Cerebellar cortex (tissue), 1 donor: ENCODE data around the gene ARRB1.
"Not testable (repeated sequence)": the region's sequence is repeated elsewhere in the genome, so short reads cannot be mapped to it uniquely, and the experiment has no call there.

Experiments used
- DNase-seq: peaks from one replicate; pipeline ENCODE4 v3.0.0-alpha.2; 2015; ENCODE audit warnings: low spot score

The ARRB1 gene

GRCh38 chr11:75344186-75344585, 7.3 kb downstream of the ARRB1 start:
- no peak for DNase-seq

DNA sequence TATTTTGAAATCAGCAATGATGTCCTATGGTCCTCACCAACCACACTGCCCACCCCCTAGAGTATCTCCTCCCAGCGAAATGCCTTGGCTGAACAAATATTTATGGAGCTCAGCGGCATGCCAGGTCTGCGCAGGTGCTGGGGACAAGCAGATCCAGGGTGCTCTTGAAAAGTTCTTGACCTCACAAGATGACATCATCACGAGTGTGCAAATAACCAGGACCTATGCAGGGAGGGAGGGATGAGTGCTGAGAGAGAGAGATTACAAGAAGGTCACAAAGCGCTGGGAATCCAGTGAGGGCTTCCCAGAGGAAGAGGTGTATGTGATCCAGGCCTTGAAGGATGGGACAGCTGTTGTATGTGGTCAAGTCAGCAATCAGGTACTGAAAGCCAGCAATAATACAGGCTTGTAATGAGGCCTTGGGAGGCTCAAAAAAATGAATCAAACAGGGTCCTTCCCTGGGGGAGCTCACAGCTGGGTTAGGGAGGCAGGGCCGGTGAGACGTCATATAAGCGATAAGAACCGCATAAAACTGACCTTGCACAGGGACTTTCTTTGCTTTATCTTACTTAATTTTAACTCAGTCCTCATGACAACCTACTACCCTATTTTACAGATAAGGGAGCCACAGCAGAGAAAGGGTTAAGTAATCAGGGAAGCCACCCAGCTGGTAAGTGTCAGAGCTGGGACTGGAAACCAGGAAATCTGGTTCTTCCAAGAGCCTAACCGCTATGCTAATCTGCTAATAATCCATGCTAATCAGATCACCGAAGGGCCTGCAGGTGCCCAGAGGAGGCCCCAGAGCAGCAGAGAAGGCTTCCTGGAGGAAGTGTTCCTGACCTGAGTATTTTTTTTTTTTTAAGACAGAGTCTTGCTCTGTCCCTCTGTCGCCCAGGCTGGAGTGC, 8.2 kb downstream of the ARRB1 start:
- DNase-seq: no peak

DNA sequence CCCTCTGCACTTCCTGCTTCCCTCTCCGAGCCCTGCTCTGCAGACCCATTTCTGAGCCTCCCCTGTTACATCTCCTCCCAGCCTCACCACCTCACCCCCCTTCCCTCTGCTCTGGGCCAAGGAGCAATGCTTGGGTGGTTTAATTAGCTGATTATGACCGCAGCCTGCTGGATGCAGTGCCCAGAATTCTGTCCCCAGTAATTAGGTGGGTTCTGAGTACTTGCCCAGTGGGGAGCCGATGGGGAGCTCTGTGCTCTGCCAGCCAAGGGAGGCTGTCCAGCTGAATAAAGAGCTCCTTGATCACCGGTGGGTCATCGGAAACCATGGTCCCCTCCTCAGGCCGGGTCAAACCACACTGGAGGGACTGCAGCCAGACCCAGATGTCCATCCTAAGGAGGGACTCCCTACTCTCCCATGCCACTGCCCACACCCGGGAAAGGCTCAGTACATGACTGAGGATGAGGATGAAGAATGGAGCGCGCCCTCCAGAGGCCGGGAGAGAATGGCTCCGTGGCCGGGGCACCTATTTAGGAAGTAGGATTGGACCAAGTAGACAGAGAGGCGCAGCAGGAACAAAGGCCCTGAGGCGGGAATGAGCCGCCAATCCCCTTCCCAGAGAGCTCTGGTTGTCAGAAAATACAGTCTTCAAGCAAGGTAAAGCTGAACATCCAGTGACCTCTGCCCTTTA, 9.1 kb downstream of the ARRB1 start:
- DNase-seq: peak; percentile 49

GRCh38 chr11:75341612-75342011, 9.8 kb downstream of the ARRB1 start:
- DNase-seq: peak; percentile 60

DNA sequence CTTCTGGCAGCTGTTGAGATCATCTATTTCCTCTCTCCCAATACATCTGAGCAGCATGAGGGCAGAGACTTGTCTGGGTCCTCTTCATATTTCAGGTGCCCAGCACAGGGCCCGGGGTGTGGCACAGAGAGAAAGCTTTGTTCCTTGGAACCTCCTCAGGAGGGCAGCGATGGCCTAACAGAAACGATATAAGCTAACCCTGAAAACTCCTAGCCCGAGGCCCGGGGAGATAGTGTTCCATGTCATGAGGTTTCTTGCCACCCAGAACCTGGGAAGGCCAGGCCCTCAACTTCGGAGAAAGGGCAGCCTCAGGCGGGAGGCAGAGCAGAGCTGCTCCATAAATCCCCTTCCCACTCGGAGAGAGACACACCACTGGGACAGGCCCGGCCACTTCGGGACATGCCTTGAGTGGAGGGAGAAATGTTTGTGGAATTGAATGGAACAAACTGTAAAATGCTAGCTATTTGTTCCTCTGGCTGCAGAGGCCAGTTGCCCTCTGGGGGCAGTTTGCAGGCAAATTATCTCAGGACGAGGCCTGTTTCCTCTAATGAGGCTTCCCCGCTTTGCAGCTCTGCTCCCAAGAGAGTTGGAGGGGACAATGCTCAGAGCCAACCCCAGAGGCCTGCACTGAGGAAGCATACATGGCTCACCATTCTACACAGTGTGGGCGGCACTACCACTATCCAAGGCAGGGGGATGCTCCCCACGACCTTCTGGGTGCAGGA, 11.6 kb downstream of the ARRB1 start:
- DNase-seq: no peak

- no peak for DNase-seq
These were observed 12.8 kb downstream of the ARRB1 start for GRCh38 chr11:75338516-75339208.

DNA sequence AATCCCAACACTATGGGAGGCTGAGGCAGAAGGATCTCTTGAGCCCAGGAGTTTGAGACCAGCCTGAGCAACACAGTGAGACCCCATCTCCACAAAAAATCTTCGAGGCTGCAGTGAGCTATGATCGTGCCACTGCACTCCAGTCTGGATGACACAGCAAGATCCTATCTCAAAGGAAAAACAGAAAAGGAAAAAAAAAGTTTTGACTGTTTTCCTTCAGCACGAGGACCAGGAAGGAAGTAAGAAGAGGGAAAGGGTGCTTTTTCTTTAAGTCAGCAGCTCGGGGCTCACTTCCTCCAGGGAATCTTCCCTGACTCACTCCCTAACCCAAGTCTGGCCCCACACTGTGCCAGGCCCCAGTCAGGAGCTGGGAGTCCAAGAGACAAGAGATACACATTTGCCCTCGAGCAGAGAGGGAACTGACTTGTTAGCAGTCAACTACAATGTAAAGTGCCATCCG, 14.2 kb downstream of the ARRB1 start:
- no peak for DNase-seq

DNA sequence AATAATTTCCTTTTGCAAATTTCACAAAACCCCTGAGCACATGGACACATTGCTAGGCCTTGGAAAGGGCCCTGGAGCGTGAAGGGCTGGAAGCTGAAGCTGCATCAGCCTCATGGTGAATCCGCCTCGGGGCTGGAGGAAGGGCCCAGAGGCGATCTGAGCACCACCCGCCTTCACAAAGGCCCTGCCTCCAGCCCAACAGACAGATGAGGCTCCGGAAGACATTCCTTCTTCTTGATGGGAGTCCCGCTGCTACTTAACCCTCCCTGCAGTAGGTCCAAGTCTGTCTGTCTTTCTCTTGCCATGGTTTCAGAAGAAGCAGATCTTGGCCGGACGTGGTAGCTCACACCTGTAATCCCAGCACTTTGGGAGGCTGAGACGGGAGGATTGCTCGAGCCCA, 16.5 kb downstream of the ARRB1 start:
- DNase-seq: no peak

DNA sequence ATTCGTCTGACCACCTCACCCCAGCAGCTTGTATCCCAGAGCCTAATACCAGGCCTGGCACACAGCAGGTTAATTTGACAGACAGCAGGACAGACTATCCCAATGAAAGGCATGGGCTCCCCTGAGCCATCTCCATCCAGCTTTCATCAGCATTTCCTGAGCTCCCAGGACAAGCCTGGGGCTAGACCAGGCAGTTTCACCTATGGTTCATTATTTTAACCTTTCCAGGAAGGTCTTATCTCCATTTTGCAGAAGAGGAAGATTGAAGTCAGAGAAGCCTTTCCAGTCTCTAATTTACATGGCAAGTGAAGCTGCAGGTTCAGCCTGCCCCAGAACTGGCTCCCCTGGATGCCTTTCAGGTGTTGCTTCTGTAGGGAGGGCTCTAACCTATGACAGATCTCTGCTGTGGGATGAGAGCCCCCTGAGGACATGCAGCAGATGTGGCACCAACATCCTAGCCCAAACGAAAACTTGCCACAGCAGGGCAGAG, 17.0 kb downstream of the ARRB1 start:
- DNase-seq: no peak

DNA sequence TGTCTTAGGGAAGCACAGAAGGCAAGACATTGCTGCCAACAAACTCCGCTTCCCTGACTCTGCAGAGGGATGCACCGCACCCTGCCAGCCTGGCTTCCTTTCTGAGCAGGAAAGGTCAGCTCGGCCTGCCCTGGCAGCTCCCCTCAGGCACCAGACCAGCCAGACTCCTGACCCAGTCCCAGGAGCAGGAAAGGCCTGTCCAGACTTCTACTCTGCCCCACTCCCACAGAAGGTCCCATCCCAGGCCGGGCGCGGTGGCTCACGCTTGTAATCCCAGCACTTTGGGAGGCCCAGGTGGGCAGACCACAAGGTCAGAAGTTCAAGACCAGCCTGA, 17.7 kb downstream of the ARRB1 start:
- peak; percentile 91 for DNase-seq

DNA sequence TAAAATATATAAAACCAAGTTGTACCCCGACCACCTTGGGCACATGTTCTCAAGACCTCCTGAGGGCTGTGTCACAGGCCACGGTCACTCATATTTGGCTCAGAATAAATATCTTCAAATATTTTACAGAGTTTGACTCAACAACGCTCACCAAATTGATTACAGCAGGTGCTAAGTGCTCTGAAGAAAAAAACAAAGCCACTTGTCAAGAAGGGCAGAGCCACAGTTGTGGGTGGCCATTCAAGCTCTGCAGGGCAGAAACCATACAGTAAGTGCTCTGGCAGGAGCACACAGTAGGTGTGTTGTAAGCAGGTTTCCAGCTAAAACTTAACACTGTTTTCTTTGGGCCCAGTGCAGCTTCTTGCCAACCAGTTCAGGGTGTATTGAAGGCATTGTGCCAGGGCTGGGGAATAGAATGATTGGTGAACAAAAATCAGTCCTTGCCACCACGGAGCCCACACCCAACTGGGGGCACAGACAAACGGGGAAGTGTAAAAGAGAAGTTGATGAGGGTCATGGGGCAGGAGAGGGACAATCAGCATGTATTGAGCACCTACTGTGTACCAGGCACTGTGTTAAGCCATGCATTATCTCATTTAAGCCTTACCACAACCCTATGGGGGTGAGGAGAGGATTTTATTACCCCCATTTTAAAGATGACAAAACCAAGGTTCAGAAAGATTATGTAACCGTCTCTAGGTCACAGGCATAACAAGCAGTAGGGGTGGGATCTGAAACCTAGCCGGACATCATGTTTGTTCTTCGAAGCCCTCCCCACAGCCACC, 18.2 kb downstream of the ARRB1 start:
- DNase-seq: no peak

DNA sequence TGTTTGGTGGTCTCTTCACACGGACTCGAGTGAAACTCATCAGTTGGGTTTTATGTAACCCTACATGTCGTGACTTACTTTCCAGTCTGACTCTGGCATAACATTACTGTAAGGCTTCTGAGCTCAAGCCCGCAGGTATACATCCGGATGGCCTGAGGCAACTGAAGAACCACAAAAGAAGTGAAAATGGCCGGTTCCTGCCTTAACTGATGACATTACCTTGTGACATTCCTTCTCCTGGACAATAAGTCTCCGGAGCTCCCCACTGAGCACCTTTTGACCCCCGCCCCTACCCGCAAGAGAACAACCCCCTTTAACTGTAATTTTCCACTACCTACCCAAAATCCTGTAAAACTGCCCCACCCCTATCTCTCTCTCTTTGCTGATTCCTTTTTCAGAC, 19.7 kb downstream of the ARRB1 start:
- DNase-seq: not testable (repeated sequence)

DNA sequence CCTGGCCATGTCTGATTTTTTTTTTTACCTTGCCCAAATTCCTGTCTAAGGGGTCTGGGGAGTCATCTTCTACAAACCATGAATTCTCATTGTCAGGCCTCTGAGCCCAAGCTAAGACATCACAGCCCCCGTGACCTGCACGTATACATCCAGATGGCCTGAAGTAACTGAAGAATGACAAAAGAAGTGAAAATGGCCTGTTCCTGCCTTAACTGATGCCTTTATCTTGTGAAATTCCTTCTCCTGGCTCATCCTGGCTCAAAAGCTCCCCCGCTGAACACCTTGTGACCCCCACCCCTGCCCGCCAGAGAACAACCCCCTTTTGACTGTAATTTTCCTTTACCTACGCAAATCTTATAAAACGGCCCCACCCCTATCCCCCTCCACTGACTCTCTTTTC, 20.2 kb downstream of the ARRB1 start:
- DNase-seq: not testable (repeated sequence)

DNA sequence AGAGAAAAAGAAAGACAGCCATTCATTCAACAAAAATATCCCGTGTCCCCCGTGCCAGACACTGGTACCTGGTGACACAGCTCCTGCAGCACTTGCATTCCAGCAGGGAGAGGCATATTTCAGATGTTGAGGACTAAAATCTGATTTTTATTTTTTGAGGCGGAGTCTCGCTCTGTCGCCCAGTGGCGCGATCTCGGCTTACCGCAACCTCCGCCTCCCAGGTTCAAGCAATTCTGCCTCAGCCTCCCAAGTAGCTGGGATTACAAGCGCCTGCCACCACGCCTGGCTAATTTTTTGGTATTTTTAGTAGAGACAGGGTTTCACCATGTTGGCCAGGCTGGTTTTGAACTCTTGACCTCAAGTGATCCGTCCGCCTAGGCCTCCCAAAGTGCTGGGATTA, 20.6 kb downstream of the ARRB1 start:
- DNase-seq: not testable (repeated sequence)

- no peak for DNase-seq
These were observed 21.2 kb downstream of the ARRB1 start for GRCh38 chr11:75330291-75330690.

- DNase-seq: peak; percentile 87
These were observed 22.8 kb downstream of the ARRB1 start for GRCh38 chr11:75328426-75329277.

DNA sequence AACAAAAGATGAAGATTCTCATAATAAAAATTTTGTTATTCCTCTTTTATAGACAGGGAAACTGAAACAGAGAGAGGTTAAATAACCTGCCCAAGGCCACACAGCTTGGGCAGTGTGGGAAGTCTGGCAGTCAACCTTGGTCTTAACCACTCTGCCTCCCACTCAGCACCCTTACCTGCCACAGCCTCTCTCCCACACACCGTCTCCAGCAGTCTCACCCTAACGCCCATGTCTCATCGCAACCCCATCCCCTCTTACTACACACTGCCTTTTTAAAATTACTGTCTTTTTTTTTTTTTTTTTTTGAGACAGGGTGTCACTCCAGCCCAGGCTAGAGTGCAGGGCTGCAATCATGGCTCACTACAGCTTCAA, 25.0 kb downstream of the ARRB1 start:
- no peak for DNase-seq

DNA sequence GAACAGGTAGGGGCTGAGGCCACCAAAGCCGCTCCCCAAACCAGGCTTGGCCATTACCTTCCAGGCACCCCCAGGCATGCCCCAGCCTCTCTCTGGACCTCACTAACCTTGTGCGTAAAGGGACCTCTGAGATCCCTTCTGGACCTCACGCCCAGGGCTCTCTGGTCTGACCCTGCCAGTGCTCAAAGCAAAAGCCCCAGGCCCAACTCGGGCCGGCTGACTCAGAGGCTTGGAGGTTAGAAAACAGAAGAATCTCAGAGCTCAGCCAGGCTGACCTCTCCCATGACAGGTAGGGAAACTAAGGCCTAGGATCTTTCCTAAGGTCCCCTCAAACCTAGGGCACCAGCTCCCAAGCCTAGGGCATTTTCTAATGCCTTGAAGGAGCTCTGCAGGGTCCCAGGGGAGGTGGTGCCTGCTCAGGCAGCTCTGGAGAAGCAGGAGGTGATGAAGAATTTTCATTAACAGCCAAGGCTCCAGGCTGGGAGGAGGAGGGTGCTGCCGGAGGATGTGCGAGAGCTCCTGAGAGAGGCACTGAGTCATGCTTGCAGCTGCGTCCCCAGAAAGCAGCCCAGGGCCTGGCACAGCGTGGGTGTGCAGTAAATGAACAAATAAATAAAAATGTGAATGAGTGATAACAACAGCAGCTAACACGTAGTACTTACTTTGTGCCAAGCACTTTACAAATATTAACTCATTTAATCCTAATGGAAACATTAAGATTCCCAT, 25.6 kb downstream of the ARRB1 start:
- DNase-seq: no peak

DNA sequence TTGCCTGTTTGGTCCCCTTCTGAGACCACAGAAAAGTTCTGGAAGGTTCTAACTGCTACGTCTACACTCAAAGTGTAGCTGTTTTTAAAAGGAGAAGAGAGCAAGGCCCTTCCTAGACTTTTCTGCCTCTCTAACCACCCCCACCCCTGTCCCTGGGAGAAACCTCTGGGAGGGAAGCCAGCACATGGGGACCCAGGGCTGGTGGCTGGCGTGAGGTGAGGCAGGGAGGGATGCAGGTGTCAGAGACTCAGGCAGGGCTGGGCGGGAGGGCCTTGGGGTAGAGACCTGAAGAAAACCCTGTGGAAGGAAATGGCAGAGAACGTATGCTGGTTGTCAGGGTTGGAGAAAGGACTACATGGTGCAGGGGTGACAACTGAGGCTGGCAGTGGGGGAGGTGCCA, 26.7 kb downstream of the ARRB1 start:
- no peak for DNase-seq

DNA sequence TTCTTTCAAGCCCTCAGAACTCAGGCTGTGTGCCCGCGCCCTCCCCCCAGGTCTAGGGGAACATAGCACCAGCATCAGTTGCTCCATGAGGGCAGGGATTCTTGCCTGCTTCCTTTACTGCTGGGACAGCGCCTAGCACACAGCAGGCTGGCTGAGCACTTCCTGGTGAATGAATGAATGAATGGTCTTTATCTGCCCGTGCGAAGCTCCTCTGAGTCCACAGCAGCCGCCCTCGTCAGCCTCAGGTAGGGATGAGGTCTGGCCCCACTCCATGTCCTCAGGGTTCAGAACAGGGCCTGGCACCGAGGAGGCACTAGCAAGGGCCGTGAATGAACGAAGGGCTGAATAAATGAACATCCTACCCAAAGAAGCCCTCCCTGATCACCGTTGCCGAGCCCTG, 27.3 kb downstream of the ARRB1 start:
- no peak for DNase-seq
